WTC11 (cell line): Measurements from ENCODE around the gene FMOD. TPM values are rescaled to one million over a fixed set of nuclear protein-coding genes. Genes with fewer than 3 reads are reported as not detected.

Experiments
- ATAC-seq: fragments of 200-7000 bp; cut with Tn5 transposase; 2 replicates; pipeline ENCODE4 v1.10.0; 2021; ENCODE audit warnings: mild to moderate bottlenecking, moderate library complexity
- CTCF ChIA-PET: fragments of 300-600 bp; sonication (Branson Sonifier 250); formaldehyde crosslinking; loops from one replicate; lab custom pipeline; 2021; ENCODE audit warnings: antibody characterized with exemption; lab: Charles Lee
- POLR2A ChIA-PET: fragments of 350-600 bp; sonication (Branson Sonifier 250); formaldehyde crosslinking; loops from one replicate; lab custom pipeline; 2021; ENCODE audit warnings: antibody characterized with exemption; lab: Charles Lee
- DNase-seq: peaks from one replicate; pipeline ENCODE4 v3.0.0; 2021; ENCODE audit warnings: low spot score
- H3K27ac Mint-ChIP-seq: 2 replicates; pipeline ENCODE4 v1.8.0; 2021; ENCODE audit warnings: mixed read lengths
- H3K27me3 Mint-ChIP-seq: 2 replicates; pipeline ENCODE4 v1.8.0; 2021; ENCODE audit warnings: low read depth, mild to moderate bottlenecking, moderate library complexity, mixed read lengths
- H3K36me3 Mint-ChIP-seq: 2 replicates; pipeline ENCODE4 v1.8.0; 2021; ENCODE audit warnings: mixed read lengths
- H3K4me1 Mint-ChIP-seq: 2 replicates; pipeline ENCODE4 v1.8.0; 2022; ENCODE audit warnings: mixed read lengths
- H3K4me3 Mint-ChIP-seq: 2 replicates; pipeline ENCODE4 v1.8.0; 2021; ENCODE audit warnings: mild to moderate bottlenecking, moderate library complexity, mixed read lengths
- H3K9me3 Mint-ChIP-seq: 2 replicates; pipeline ENCODE4 v1.8.0; 2021; ENCODE audit warnings: mixed read lengths
- ATF1 ChIP-seq: sonication (generic); formaldehyde crosslinking; IDR thresholded peaks from 2 replicates; pipeline ENCODE4 v1.8.1; 2023; ENCODE audit warnings: mild to moderate bottlenecking, moderate library complexity, missing genetic modification reagents
- CREB1 ChIP-seq: sonication (generic); formaldehyde crosslinking; IDR thresholded peaks from 2 replicates; pipeline ENCODE4 v1.8.0; 2023; ENCODE audit warnings: mild to moderate bottlenecking, missing genetic modification reagents
- CREM ChIP-seq: sonication (generic); formaldehyde crosslinking; IDR thresholded peaks from 2 replicates; pipeline ENCODE4 v1.8.1; 2022; ENCODE audit warnings: mild to moderate bottlenecking, missing genetic modification reagents, moderate library complexity
- EMX1 ChIP-seq: fragments of 250-450 bp; sonication (Bioruptor Pico); IDR thresholded peaks from 2 replicates; pipeline ENCODE4 v1.8.0; 2021; ENCODE audit warnings: mild to moderate bottlenecking
- ESRRA ChIP-seq: sonication (generic); formaldehyde crosslinking; IDR thresholded peaks from 2 replicates; pipeline ENCODE4 v1.8.1; 2022; ENCODE audit warnings: mild to moderate bottlenecking, missing genetic modification reagents, borderline replicate concordance
- KAT7 ChIP-seq: sonication (generic); formaldehyde crosslinking; IDR thresholded peaks from 2 replicates; pipeline ENCODE4 v1.8.1; 2023; ENCODE audit warnings: missing genetic modification reagents, mild to moderate bottlenecking, borderline replicate concordance
- NFE2L1 ChIP-seq: sonication (generic); formaldehyde crosslinking; IDR thresholded peaks from 2 replicates; pipeline ENCODE4 v1.8.1; 2023; ENCODE audit warnings: missing genetic modification reagents
- NFYB ChIP-seq: sonication (generic); formaldehyde crosslinking; conservative IDR thresholded peaks from 2 replicates; pipeline ENCODE4 v1.8.0; 2022; ENCODE audit warnings: low read depth, missing genetic modification reagents
- PRRX2 ChIP-seq: fragments of 250-450 bp; sonication (Bioruptor Pico); IDR thresholded peaks from 2 replicates; pipeline ENCODE4 v1.8.0; 2021; ENCODE audit warnings: mild to moderate bottlenecking
- RELA ChIP-seq: sonication (generic); formaldehyde crosslinking; IDR thresholded peaks from 2 replicates; pipeline ENCODE4 v1.8.1; 2022; ENCODE audit warnings: missing genetic modification reagents, mild to moderate bottlenecking, borderline replicate concordance
- SMAD4 ChIP-seq: sonication (generic); formaldehyde crosslinking; IDR thresholded peaks from 2 replicates; pipeline ENCODE4 v1.8.0; 2022; ENCODE audit warnings: mild to moderate bottlenecking, missing genetic modification reagents
- TCF7 ChIP-seq: sonication (generic); formaldehyde crosslinking; IDR thresholded peaks from 2 replicates; pipeline ENCODE4 v1.8.0; 2022; ENCODE audit warnings: mild to moderate bottlenecking, low read depth, missing genetic modification reagents, moderate library complexity
- ZBTB21 ChIP-seq: sonication (generic); formaldehyde crosslinking; IDR thresholded peaks from 2 replicates; pipeline ENCODE4 v1.8.1; 2023; ENCODE audit warnings: mild to moderate bottlenecking, missing genetic modification reagents, borderline replicate concordance
- ZNF121 ChIP-seq: sonication (generic); formaldehyde crosslinking; IDR thresholded peaks from 2 replicates; pipeline ENCODE4 v1.8.0; 2023; ENCODE audit warnings: missing genetic modification reagents
- ZNF219 ChIP-seq: sonication (generic); formaldehyde crosslinking; IDR thresholded peaks from 2 replicates; pipeline ENCODE4 v1.8.0; 2023; ENCODE audit warnings: missing genetic modification reagents, mild to moderate bottlenecking, borderline replicate concordance
- total RNA-seq: library from RNA; stranded (reverse); gene quantifications from 3 replicates; pipeline ENCODE4 v1.2.3, GENCODE V29; 2021
- TF ChIP-seq, protein P1 (sequence below): sonication (generic); formaldehyde crosslinking; IDR thresholded peaks from 2 replicates; pipeline ENCODE4 v1.8.1; 2022; ENCODE audit warnings: low read depth, missing genetic modification reagents, borderline replicate concordance
- TF ChIP-seq, protein P2 (sequence below): sonication (generic); formaldehyde crosslinking; IDR thresholded peaks from 2 replicates; pipeline ENCODE4 v1.8.0; 2022; ENCODE audit warnings: mild to moderate bottlenecking, missing genetic modification reagents
- TF ChIP-seq, protein P3 (sequence below): sonication (generic); formaldehyde crosslinking; IDR thresholded peaks from 2 replicates; pipeline ENCODE4 v1.8.1; 2023; ENCODE audit warnings: mild to moderate bottlenecking, missing genetic modification reagents
- TF ChIP-seq, protein P4 (sequence below): fragments of 250-450 bp; sonication (Bioruptor Pico); IDR thresholded peaks from 2 replicates; pipeline ENCODE4 v2.1.2; 2022; ENCODE audit warnings: mild to moderate bottlenecking, moderate library complexity
- TF ChIP-seq, protein P5 (sequence below): sonication (generic); formaldehyde crosslinking; IDR thresholded peaks from 2 replicates; pipeline ENCODE4 v1.8.1; 2022; ENCODE audit warnings: mild to moderate bottlenecking, missing genetic modification reagents, moderate library complexity, borderline replicate concordance
- TF ChIP-seq, protein P6 (sequence below): sonication (generic); formaldehyde crosslinking; IDR thresholded peaks from 2 replicates; pipeline ENCODE4 v1.8.0; 2022; ENCODE audit warnings: mild to moderate bottlenecking, missing genetic modification reagents

FMOD gene
- total RNA-seq, 1 experiment from 2014 or later: 0.79 TPM

DNA sequence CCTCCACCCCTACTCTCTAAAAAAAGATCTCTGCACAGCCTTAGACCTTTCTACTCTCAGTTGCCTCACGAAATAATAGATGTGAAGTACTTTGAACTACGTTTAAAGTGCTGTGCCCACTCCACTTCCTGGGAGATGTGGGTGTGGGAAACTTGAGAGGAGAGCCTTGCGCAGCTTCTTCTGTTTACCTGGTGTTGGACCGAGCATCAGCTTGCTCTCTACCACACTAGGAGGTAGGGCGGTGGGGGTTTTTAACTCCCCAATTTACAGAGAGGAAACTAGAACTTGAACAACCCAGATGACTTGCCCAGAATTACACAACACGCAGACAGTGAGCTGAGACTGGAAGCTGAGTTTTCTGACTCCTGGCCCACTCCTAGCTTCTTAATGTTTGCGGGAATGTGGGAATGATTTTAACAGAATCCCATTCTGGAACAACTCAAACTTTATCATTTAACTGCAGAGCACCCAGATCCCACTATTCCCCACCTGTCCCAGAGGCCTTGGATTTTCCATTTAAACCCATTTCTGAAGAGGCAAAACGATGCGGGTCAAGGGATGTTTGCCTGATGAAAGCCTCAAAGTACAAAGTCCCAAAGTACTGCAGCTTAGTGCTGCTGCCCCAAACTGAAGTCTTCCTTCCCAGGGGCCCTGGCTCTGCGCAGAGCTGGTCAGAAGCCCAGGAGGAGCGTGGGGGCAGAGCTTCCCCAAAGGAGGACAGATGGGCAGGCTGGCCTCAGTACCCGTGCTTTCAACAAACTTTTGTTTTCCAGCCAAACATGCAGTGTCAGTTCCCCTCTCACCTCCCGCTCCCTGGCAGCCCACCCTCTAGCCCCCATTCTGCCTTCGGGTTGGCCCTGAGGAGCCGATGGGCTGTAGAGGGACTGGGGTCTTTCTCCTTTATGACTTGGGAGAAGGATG, 26.6 kb downstream of the FMOD start:
- TF ChIP-seq RELA (CRISPR knock-in tag) (no peak), CREB1 (CRISPR knock-in tag) (no peak), ZNF219 (CRISPR knock-in tag) (no peak), NFYB (CRISPR knock-in tag) (no peak), SMAD4 (no peak), KAT7 (no peak), ESRRA (CRISPR knock-in tag) (no peak)
- TF ChIP-seq, protein P1, sequence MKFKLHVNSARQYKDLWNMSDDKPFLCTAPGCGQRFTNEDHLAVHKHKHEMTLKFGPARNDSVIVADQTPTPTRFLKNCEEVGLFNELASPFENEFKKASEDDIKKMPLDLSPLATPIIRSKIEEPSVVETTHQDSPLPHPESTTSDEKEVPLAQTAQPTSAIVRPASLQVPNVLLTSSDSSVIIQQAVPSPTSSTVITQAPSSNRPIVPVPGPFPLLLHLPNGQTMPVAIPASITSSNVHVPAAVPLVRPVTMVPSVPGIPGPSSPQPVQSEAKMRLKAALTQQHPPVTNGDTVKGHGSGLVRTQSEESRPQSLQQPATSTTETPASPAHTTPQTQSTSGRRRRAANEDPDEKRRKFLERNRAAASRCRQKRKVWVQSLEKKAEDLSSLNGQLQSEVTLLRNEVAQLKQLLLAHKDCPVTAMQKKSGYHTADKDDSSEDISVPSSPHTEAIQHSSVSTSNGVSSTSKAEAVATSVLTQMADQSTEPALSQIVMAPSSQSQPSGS: no peak
- TF ChIP-seq, protein P2, sequence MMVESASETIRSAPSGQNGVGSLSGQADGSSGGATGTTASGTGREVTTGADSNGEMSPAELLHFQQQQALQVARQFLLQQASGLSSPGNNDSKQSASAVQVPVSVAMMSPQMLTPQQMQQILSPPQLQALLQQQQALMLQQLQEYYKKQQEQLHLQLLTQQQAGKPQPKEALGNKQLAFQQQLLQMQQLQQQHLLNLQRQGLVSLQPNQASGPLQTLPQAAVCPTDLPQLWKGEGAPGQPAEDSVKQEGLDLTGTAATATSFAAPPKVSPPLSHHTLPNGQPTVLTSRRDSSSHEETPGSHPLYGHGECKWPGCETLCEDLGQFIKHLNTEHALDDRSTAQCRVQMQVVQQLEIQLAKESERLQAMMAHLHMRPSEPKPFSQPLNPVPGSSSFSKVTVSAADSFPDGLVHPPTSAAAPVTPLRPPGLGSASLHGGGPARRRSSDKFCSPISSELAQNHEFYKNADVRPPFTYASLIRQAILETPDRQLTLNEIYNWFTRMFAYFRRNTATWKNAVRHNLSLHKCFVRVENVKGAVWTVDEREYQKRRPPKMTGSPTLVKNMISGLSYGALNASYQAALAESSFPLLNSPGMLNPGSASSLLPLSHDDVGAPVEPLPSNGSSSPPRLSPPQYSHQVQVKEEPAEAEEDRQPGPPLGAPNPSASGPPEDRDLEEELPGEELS: no peak
- TF ChIP-seq, protein P3, sequence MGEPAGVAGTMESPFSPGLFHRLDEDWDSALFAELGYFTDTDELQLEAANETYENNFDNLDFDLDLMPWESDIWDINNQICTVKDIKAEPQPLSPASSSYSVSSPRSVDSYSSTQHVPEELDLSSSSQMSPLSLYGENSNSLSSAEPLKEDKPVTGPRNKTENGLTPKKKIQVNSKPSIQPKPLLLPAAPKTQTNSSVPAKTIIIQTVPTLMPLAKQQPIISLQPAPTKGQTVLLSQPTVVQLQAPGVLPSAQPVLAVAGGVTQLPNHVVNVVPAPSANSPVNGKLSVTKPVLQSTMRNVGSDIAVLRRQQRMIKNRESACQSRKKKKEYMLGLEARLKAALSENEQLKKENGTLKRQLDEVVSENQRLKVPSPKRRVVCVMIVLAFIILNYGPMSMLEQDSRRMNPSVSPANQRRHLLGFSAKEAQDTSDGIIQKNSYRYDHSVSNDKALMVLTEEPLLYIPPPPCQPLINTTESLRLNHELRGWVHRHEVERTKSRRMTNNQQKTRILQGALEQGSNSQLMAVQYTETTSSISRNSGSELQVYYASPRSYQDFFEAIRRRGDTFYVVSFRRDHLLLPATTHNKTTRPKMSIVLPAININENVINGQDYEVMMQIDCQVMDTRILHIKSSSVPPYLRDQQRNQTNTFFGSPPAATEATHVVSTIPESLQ (CRISPR knock-in tag): no peak
- TF ChIP-seq, protein P4, sequence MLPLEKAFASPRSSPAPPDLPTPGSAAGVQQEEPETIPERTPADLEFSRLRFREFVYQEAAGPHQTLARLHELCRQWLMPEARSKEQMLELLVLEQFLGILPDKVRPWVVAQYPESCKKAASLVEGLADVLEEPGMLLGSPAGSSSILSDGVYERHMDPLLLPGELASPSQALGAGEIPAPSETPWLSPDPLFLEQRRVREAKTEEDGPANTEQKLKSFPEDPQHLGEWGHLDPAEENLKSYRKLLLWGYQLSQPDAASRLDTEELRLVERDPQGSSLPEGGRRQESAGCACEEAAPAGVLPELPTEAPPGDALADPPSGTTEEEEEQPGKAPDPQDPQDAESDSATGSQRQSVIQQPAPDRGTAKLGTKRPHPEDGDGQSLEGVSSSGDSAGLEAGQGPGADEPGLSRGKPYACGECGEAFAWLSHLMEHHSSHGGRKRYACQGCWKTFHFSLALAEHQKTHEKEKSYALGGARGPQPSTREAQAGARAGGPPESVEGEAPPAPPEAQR: no peak
- Mint-ChIP-seq H3K36me3 (no peaks in the 10 kb centered on the region), H3K4me1 (peaks cover 59% of the 10 kb centered on the region), H3K9me3 (no peaks in the 10 kb centered on the region), H3K27ac (no peak overlapping the region), H3K4me3 (no peak overlapping the region), H3K27me3 (peaks cover 80% of the 10 kb centered on the region)
- POLR2A ChIA-PET: interaction anchor here (0.9 to 3.6 kb wide), 4 partner anchors 17 to 52 kb away, joined by 3 to 37 read pairs (median 5); partner anchors contain the start of gene BTG2
- CTCF ChIA-PET: interaction anchor here (0.5 to 5.6 kb wide), 9 partner anchors 8 to 284 kb away, joined by 3 to 99 read pairs (median 6); no protein-coding TSS in a partner anchor
- DNase-seq (no peak), ATAC-seq (no peak)

DNA sequence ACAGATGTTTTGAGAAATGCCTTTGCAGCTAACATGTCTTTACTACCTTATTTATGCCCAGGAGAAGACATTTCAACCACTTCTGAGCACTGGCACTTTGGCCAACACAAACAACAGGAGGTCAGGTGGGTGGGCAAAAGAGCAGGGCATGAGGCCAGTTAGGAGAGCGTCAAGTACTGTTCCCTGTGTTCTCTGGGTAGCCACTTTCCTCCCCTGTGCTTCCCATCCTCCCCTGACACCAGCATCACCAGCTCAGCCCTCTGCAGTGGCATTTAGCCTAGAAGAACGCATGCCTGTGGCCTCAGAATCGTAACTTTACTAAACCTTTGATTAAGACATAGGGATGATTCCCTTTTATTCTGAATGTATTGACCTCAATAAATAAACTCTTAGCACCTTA, 27.3 kb downstream of the FMOD start:
- no peak overlapping the region for H3K27ac Mint-ChIP-seq
- ChIA-PET CTCF (interaction anchor here (0.5 to 5.6 kb wide), 5 partner anchors 14 to 283 kb away, joined by 4 to 99 read pairs (median 7); no protein-coding TSS in a partner anchor), POLR2A (no interaction called here)
- ATAC-seq (no peak), DNase-seq (no peak)
- H3K4me1 Mint-ChIP-seq: peaks cover 52% of the 10 kb centered on the region
- H3K4me3 Mint-ChIP-seq: no peak overlapping the region
- H3K36me3 Mint-ChIP-seq: no peaks in the 10 kb centered on the region
- H3K27me3 Mint-ChIP-seq: peaks cover 82% of the 10 kb centered on the region
- no peaks in the 10 kb centered on the region for H3K9me3 Mint-ChIP-seq
- TF ChIP-seq EMX1 (CRISPR knock-in tag) (no peak), ZNF219 (CRISPR knock-in tag) (no peak), TCF7 (no peak), ESRRA (CRISPR knock-in tag) (no peak), ZNF121 (CRISPR knock-in tag) (no peak), PRRX2 (CRISPR knock-in tag) (no peak), SMAD4 (no peak), ATF1 (CRISPR knock-in tag) (no peak), ZBTB21 (CRISPR knock-in tag) (no peak), CREM (CRISPR knock-in tag) (no peak), NFE2L1 (CRISPR knock-in tag) (no peak)
- TF ChIP-seq, protein P2: no peak
- TF ChIP-seq, protein P4: no peak
- TF ChIP-seq, protein P5, sequence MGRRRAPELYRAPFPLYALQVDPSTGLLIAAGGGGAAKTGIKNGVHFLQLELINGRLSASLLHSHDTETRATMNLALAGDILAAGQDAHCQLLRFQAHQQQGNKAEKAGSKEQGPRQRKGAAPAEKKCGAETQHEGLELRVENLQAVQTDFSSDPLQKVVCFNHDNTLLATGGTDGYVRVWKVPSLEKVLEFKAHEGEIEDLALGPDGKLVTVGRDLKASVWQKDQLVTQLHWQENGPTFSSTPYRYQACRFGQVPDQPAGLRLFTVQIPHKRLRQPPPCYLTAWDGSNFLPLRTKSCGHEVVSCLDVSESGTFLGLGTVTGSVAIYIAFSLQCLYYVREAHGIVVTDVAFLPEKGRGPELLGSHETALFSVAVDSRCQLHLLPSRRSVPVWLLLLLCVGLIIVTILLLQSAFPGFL (CRISPR knock-in tag): no peak
- TF ChIP-seq, protein P6, sequence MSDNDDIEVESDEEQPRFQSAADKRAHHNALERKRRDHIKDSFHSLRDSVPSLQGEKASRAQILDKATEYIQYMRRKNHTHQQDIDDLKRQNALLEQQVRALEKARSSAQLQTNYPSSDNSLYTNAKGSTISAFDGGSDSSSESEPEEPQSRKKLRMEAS (CRISPR knock-in tag): no peak
